Measurements from ENCODE around the gene FTCD. TPM values are rescaled to one million over a fixed set of nuclear protein-coding genes. Genes with fewer than 3 reads are reported as not detected.

The FTCD gene
- total RNA-seq, 1 experiment from 2014 or later, result 6.7 TPM

DNA sequence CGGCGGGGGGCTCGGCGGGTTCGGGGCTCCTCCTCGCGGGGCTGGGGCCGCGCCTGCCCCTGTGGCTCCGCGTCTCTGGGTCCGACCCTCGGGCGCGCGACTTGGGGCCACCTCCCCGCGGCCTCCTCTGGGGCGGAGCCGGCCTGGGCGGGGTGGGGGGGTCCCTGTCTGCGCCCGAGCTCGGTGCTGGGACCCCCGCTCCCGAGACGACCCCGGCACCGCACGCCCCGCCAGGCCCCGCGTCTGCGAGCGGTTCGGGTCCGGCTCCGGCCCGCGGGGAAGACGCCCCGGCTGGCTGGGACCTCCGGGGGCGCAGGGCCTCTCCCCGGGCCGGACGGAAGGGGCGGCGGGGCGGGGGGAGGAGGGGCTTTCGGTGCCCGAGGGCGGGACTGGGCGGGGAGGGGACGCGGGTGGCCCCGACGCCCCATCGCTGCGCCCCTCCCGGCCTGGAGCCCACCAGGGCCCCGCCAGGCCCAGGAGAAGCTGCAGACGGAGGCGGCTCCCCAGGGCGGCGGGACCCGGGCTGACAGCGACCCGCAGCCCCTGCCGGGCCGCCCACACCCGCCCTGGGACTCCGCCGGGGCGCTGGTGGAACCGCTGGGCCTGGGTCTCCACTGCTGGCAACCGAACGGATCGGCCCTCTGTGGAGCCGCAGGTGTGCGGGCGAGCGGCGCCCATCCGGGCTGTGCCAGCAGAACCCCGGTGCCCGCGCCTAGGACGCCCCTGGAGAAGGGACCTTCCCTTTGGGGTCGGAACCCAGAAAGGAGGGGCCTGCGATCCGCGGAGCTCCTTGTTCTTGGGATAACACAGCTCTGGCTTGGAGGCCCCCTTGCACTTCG lies 56.9 kb downstream of the FTCD start:
- no peak overlapping the region for H3K56ac ChIP-seq (ENCODE audit: insufficient read length, low read depth, low read length)
- H2BK15ac ChIP-seq (ENCODE audit: low read depth, low read length), result no peak overlapping the region
- peaks cover 5% of the 10 kb centered on the region; the same call in 1 of the 2 replicates for H3K27me3 ChIP-seq (ENCODE audit: insufficient read depth, low read length)
- no peak overlapping the region for H2BK5ac ChIP-seq (ENCODE audit: insufficient read length, low read length)
- Mint-ChIP-seq H3K9me3 (peaks cover 20 to 37% of the 10 kb centered on the region in 2 experiments), H3K27ac (no peak overlapping the region), H3K27me3 (ENCODE audit: low read depth) (peaks cover 20% of the 10 kb centered on the region), H3K4me3 (peak overlapping the region; percentile 69 to 83), H3K36me3 (ENCODE audit: insufficient read depth in 1 of 3, low read depth in 3 of 3) (peaks cover 20 to 31% (median 26%) of the 10 kb centered on the region in 3 experiments), H3K4me1 (peaks cover 6 to 9% of the 10 kb centered on the region in 2 experiments)
- no peak for TF ChIP-seq CTCF (conservative IDR thresholded peaks at IDR 0.05)
- no peak overlapping the region for H4K91ac ChIP-seq (ENCODE audit: insufficient read length, low read depth, low read length)
- H3K9me3 ChIP-seq (ENCODE audit: control insufficient read depth, low read depth, low read length), result peaks cover 2% of the 10 kb centered on the region
- H2AFZ ChIP-seq (ENCODE audit: low read length), result no peak overlapping the region
- H2BK12ac ChIP-seq (ENCODE audit: insufficient read length, low read depth, low read length), result no peak overlapping the region
- H3K23ac ChIP-seq (ENCODE audit: insufficient read length, low read depth, low read length), result no peak overlapping the region
- H4K5ac ChIP-seq (ENCODE audit: insufficient read length, low read depth, low read length), result no peak overlapping the region
- no peak overlapping the region for H3K9ac ChIP-seq (ENCODE audit: extremely low read depth, insufficient read length, low read length)
- DNase-seq, result peak; percentile 49
- H3K4me2 ChIP-seq (ENCODE audit: insufficient read depth, insufficient read length, low read length), result peak overlapping the region; percentile 45
- no peak overlapping the region for H4K8ac ChIP-seq (replicated peaks; ENCODE audit: insufficient read length, low read depth, low read length)
- H3K79me2 ChIP-seq (ENCODE audit: insufficient read depth, low read length), result no peaks in the 10 kb centered on the region; the same call in 1 of the 2 replicates
- no peak overlapping the region for H3T11ph ChIP-seq (ENCODE audit: low read length)
- no peak overlapping the region for H2BK120ac ChIP-seq (ENCODE audit: low read depth, low read length, poor library complexity, severe bottlenecking)
- H3K23me2 ChIP-seq (ENCODE audit: insufficient read length, low read depth, low read length, poor library complexity, severe bottlenecking), result peaks cover 8% of the 10 kb centered on the region
- H3K18ac ChIP-seq (ENCODE audit: insufficient read length, low read depth, low read length), result no peak overlapping the region
- no peak overlapping the region for H2BK20ac ChIP-seq (ENCODE audit: low read depth, low read length, poor library complexity, severe bottlenecking)
- H3K27ac ChIP-seq (ENCODE audit: insufficient read length, low read depth, low read length), result no peak overlapping the region
- H3K4ac ChIP-seq (ENCODE audit: low read depth, low read length), result no peak overlapping the region
- no peak overlapping the region for H3K14ac ChIP-seq (ENCODE audit: insufficient read depth, low read length)
- WGBS (ENCODE audit: extremely low coverage, insufficient read length, low lambda C conversion rate), result no CpG with 5 or more reads among the region's 94 CpGs
- H3K4me1 ChIP-seq (ENCODE audit: insufficient read depth, low read length), result no peaks in the 10 kb centered on the region; the same call in 1 of the 2 replicates
- H3K79me1 ChIP-seq (ENCODE audit: insufficient read depth, low read depth, low read length, poor library complexity, severe bottlenecking), result no peaks in the 10 kb centered on the region
- H2AK5ac ChIP-seq (ENCODE audit: insufficient read length, low read length), result no peak overlapping the region
- no peaks in the 10 kb centered on the region for H4K20me1 ChIP-seq (ENCODE audit: control insufficient read depth, insufficient read depth, insufficient read length)
